Mucosa of stomach (tissue), 1 donor: Measurements from ENCODE around the gene CHRNA3.

Source experiments
- H3K27me3 ChIP-seq: one replicate; pipeline ENCODE4 v1.7.0; 2013; ENCODE audit warnings: mild to moderate bottlenecking, low read length; ENCODE audit not compliant: control insufficient read depth, insufficient read depth
- H3K36me3 ChIP-seq: one replicate; pipeline ENCODE4 v1.7.0; 2013; ENCODE audit warnings: low read length; ENCODE audit not compliant: control insufficient read depth, insufficient read depth
- H3K4me1 ChIP-seq: one replicate; pipeline ENCODE4 v1.7.0; 2013; ENCODE audit warnings: mild to moderate bottlenecking, low read length; ENCODE audit not compliant: control insufficient read depth, insufficient read depth
- H3K4me3 ChIP-seq: one replicate; pipeline ENCODE4 v1.7.0; 2013; ENCODE audit warnings: low read length
- H3K9ac ChIP-seq: one replicate; pipeline ENCODE4 v1.7.0; 2013; ENCODE audit warnings: mild to moderate bottlenecking, low read length, moderate library complexity
- H3K9me3 ChIP-seq: one replicate; pipeline ENCODE4 v1.7.0; 2013; ENCODE audit warnings: mild to moderate bottlenecking, low read length, moderate library complexity; ENCODE audit not compliant: control insufficient read depth
- donor health status: Pancreatic carcinoma.

Gene CHRNA3

GRCh38 chr15:78620527-78621421 lies at the start of gene CHRNA3:
Gene CHRNA3, minus strand, starts transcription at chr15:78620996. Its CDS starts 202 bp downstream, at chr15:78620794.
- Histone ChIP-seq H3K27me3 (peaks cover 41% of the 10 kb centered on the region), H3K9me3 (no peaks in the 10 kb centered on the region), H3K4me1 (no peaks in the 10 kb centered on the region), H3K4me3 (no peak within 1 kb of the TSS), H3K9ac (no peak within 1 kb of the TSS), H3K36me3 (no peaks in the 10 kb centered on the region)

GRCh38 chr15:78668987-78669386 lies 48.2 kb upstream of the CHRNA3 start:
- Histone ChIP-seq H3K36me3 (no peaks in the 10 kb centered on the region), H3K27me3 (no peaks in the 10 kb centered on the region), H3K9me3 (no peaks in the 10 kb centered on the region), H3K4me3 (no peak overlapping the region), H3K4me1 (no peaks in the 10 kb centered on the region), H3K9ac (no peak overlapping the region)

GRCh38 chr15:78667578-78668236 lies 46.9 kb upstream of the CHRNA3 start:
- no peaks in the 10 kb centered on the region for H3K9me3 ChIP-seq
- H3K9ac ChIP-seq: no peak overlapping the region
- no peak overlapping the region for H3K4me3 ChIP-seq
- H3K27me3 ChIP-seq: no peaks in the 10 kb centered on the region
- no peaks in the 10 kb centered on the region for H3K4me1 ChIP-seq
- no peaks in the 10 kb centered on the region for H3K36me3 ChIP-seq

- no peaks in the 10 kb centered on the region for H3K4me1 ChIP-seq
- H3K27me3 ChIP-seq: no peaks in the 10 kb centered on the region
- H3K36me3 ChIP-seq: no peaks in the 10 kb centered on the region
- H3K4me3 ChIP-seq: no peak overlapping the region
- no peaks in the 10 kb centered on the region for H3K9me3 ChIP-seq
- no peak overlapping the region for H3K9ac ChIP-seq
Observed at GRCh38 chr15:78666010-78666409, 45.2 kb upstream of the CHRNA3 start.

- H3K9ac ChIP-seq: no peak overlapping the region
- no peaks in the 10 kb centered on the region for H3K9me3 ChIP-seq
- no peaks in the 10 kb centered on the region for H3K27me3 ChIP-seq
- no peaks in the 10 kb centered on the region for H3K4me1 ChIP-seq
- no peaks in the 10 kb centered on the region for H3K36me3 ChIP-seq
- no peak overlapping the region for H3K4me3 ChIP-seq
Observed at GRCh38 chr15:78663703-78664102, 42.9 kb upstream of the CHRNA3 start.

GRCh38 chr15:78662028-78662427 lies 41.2 kb upstream of the CHRNA3 start:
- Histone ChIP-seq H3K4me1 (no peaks in the 10 kb centered on the region), H3K27me3 (no peaks in the 10 kb centered on the region), H3K4me3 (no peak overlapping the region), H3K9me3 (no peaks in the 10 kb centered on the region), H3K36me3 (no peaks in the 10 kb centered on the region), H3K9ac (no peak overlapping the region)

GRCh38 chr15:78661001-78661400 lies 40.2 kb upstream of the CHRNA3 start:
- H3K36me3 ChIP-seq: no peaks in the 10 kb centered on the region
- H3K9me3 ChIP-seq: no peaks in the 10 kb centered on the region
- H3K9ac ChIP-seq: no peak overlapping the region
- H3K4me1 ChIP-seq: no peaks in the 10 kb centered on the region
- H3K27me3 ChIP-seq: no peaks in the 10 kb centered on the region
- no peak overlapping the region for H3K4me3 ChIP-seq

- Histone ChIP-seq H3K4me3 (no peak overlapping the region), H3K9ac (no peak overlapping the region), H3K9me3 (no peaks in the 10 kb centered on the region), H3K27me3 (no peaks in the 10 kb centered on the region), H3K36me3 (no peaks in the 10 kb centered on the region), H3K4me1 (no peaks in the 10 kb centered on the region)
Observed at GRCh38 chr15:78660584-78660983, 39.8 kb upstream of the CHRNA3 start.

GRCh38 chr15:78658823-78659222 lies 38.0 kb upstream of the CHRNA3 start:
- Histone ChIP-seq H3K36me3 (no peaks in the 10 kb centered on the region), H3K9ac (no peak overlapping the region), H3K9me3 (no peaks in the 10 kb centered on the region), H3K4me3 (no peak overlapping the region), H3K27me3 (no peaks in the 10 kb centered on the region), H3K4me1 (no peaks in the 10 kb centered on the region)

GRCh38 chr15:78654272-78654671 lies 33.5 kb upstream of the CHRNA3 start:
- Histone ChIP-seq H3K9me3 (no peaks in the 10 kb centered on the region), H3K9ac (no peak overlapping the region)

GRCh38 chr15:78651930-78652615 lies 31.3 kb upstream of the CHRNA3 start:
- H3K36me3 ChIP-seq: no peaks in the 10 kb centered on the region
- H3K9me3 ChIP-seq: no peaks in the 10 kb centered on the region
- H3K27me3 ChIP-seq: no peaks in the 10 kb centered on the region
- H3K4me3 ChIP-seq: no peak overlapping the region
- H3K4me1 ChIP-seq: no peaks in the 10 kb centered on the region
- H3K9ac ChIP-seq: no peak overlapping the region

More at GRCh38 chr15:78654272-78654671, 33.5 kb upstream of the CHRNA3 start:
- H3K27me3 ChIP-seq: no peaks in the 10 kb centered on the region
- no peak overlapping the region for H3K4me3 ChIP-seq
- H3K4me1 ChIP-seq: no peaks in the 10 kb centered on the region
- no peaks in the 10 kb centered on the region for H3K36me3 ChIP-seq

- Histone ChIP-seq H3K36me3 (no peaks in the 10 kb centered on the region), H3K9ac (no peak overlapping the region), H3K4me3 (no peak overlapping the region), H3K9me3 (no peaks in the 10 kb centered on the region), H3K27me3 (no peaks in the 10 kb centered on the region), H3K4me1 (no peaks in the 10 kb centered on the region)
Observed at GRCh38 chr15:78651007-78651406, 30.2 kb upstream of the CHRNA3 start.
